Sciatic nerve (tissue), 2 donors: ENCODE measurements around the gene CDK5. TPM values are rescaled to one million over a fixed set of nuclear protein-coding genes. Genes with fewer than 3 reads are reported as not detected.

Experiments
- ATAC-seq: fragments of 200-7000 bp; cut with Tn5 transposase; one replicate; pipeline ENCODE4 v1.9.1; 2020; ENCODE audit warnings: mild to moderate bottlenecking, moderate library complexity
- DNase-seq: peaks from one replicate; pipeline ENCODE4 v3.0.0-alpha.2; 2020; ENCODE audit warnings: low spot score
- intact Hi-C: fragments of 100-400 bp; cut with DNase I; formaldehyde crosslinking; loops from one replicate; pipeline ENCODE4 v1.14.2; 2022
- total RNA-seq: library from RNA; stranded (reverse); fragmentation: NEBNext Ultra II Directional; extraction: Animal tissue kit (Norgen Biotek cat#: 25700); gene quantifications from one replicate; pipeline ENCODE4 v1.2.1, GENCODE V29; 2021
- donor health status: DM: no; HTN: no; CAD: no.
- donor health status: DM: no; HTN: no; CAD: no.

Gene CDK5
- total RNA-seq, 1 donor from 2014 or later, result 5.7 TPM

GRCh38 chr7:151076863-151077704, 19.4 kb upstream of the CDK5 start:
- ATAC-seq, result no peak
- intact Hi-C loops, result no loop called here

DNA sequence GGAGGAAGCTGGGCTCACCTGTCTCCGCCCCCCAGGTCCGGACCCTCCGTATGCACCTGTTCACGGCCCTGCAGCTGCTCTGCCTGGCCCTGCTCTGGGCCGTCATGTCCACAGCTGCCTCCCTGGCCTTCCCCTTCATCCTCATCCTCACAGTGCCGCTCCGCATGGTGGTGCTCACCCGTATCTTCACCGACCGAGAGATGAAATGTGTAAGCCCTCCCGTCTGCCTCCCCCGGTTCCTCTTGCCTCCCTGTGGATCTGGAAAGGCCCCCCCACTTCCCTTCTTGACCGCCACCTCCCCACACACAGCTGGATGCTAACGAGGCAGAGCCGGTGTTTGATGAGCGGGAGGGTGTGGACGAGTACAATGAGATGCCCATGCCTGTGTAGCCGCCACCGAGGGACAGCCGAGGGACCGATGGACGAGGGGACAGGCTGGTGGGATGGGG, 18.3 kb upstream of the CDK5 start:
- DNase-seq (no peak), ATAC-seq (no peak)
- intact Hi-C loops, result no loop called here

More at GRCh38 chr7:151076863-151077704, 19.4 kb upstream of the CDK5 start:
- DNase-seq, result no peak

- ATAC-seq, result no peak
- intact Hi-C loops, result no loop called here
- no peak for DNase-seq
These were observed 17.9 kb upstream of the CDK5 start for GRCh38 chr7:151075662-151075971.

DNA sequence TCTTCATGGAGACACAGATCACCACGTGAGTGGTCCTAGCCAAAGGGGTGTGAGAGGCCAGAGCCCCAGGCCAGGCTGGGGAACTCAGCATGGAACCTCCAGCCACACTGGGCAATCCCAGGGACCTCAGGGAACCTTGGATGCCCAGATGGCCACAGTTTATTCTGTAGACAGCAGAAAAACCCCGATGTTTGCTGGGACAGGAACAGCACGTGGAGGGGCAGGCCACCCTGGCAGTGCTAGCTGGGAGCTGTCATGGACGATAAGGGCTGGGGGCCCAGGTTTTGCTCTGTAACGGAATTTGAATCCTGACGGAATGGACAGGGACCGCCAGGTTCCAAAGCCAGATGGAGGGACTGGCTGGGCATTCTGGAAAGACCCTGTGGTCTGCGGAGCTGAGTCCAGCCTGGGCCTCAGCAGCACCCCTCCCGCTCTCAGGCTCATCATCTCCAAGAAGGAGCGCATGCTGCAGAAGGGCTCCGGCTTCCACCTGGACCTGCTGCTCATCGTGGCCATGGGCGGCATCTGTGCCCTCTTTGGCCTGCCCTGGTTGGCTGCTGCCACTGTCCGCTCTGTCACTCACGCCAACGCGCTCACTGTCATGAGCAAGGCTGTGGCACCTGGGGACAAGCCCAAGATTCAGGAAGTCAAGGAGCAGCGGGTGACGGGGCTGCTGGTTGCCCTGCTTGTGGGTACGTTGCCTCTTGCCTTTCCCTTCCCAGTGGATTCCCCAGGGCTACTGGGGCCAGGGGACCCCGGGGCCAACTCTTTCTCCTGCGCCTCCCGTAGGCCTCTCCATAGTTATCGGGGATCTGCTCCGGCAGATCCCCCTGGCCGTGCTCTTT, 17.3 kb upstream of the CDK5 start:
- DNase-seq (no peak), ATAC-seq (no peak)
- intact Hi-C loops, result no loop called here

- intact Hi-C loops, result no loop called here
- DNase-seq (no peak), ATAC-seq (no peak)
These were observed 16.3 kb upstream of the CDK5 start for GRCh38 chr7:151073990-151074389.

DNA sequence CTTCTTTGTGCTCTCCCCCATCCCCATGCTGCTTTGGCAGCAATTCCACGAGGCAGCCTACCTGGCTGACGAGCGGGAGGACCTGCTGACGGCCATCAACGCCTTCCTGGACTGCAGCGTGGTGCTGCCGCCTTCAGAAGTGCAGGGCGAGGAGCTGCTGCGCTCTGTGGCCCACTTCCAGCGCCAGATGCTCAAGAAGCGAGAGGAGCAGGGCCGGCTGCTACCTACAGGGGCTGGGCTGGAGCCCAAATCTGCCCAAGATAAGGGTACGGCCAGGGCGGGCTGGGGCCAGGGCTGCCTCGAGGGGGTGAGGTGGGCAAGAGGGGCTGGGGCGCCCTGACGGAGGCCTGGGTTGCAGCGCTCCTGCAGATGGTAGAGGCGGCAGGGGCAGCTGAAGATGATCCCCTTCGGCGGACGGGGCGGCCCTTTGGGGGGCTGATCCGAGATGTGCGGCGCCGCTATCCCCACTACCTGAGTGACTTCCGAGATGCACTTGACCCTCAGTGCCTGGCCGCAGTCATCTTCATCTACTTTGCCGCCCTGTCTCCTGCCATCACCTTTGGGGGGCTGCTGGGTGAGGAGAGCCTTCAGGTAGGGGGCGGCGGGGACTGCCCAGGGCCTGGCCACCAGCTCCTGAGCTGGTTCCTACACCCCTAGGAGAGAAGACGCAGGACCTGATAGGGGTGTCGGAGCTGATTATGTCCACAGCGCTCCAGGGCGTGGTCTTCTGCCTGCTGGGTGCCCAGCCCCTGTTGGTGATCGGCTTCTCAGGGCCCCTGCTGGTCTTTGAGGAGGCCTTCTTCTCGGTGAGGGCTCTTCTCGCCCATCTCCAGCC, 13.6 kb upstream of the CDK5 start:
- intact Hi-C loops, result no loop called here
- DNase-seq, result no peak
- no peak for ATAC-seq

GRCh38 chr7:151070574-151070960, 12.9 kb upstream of the CDK5 start:
- ATAC-seq, result no peak
- intact Hi-C loops, result no loop called here
- DNase-seq, result no peak

GRCh38 chr7:151069841-151070573, 12.3 kb upstream of the CDK5 start:
- no peak for ATAC-seq
- intact Hi-C loops, result no loop called here
- no peak for DNase-seq

DNA sequence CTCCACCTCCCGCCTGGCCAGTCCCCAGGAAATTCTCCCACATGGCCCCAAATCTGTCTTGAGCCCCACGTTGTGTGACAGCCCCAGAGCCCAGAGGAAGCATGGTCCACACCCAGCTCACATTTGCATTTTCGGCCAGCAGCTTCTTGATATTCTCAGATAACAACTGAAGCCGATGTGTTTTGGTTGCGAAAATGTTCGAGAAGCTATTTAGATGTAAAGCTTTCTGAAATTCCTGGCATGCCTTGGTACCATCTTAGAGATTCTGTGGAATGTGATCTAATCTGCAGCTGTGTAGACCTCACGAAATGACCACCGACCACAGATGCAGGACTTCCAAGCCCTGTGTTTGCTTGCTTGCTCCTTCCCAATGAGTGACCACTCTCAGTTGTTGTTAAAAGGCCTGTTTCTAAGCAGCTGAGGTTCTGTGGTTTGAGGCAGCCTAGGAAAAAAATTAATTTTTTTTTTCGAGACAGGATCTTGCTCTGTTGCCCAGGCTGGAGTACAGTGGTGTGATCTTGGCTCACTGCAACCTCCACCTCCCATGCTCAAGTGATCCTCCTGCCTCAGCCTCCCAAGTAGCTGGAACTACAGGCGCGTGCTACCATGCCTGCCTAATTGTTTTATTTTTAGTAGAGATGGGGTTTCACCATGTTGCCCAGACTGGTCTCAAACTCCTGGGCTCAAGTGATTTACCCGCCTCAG, 10.5 kb upstream of the CDK5 start:
- ATAC-seq (no peak), DNase-seq (no peak)
- intact Hi-C loops, result no loop called here

DNA sequence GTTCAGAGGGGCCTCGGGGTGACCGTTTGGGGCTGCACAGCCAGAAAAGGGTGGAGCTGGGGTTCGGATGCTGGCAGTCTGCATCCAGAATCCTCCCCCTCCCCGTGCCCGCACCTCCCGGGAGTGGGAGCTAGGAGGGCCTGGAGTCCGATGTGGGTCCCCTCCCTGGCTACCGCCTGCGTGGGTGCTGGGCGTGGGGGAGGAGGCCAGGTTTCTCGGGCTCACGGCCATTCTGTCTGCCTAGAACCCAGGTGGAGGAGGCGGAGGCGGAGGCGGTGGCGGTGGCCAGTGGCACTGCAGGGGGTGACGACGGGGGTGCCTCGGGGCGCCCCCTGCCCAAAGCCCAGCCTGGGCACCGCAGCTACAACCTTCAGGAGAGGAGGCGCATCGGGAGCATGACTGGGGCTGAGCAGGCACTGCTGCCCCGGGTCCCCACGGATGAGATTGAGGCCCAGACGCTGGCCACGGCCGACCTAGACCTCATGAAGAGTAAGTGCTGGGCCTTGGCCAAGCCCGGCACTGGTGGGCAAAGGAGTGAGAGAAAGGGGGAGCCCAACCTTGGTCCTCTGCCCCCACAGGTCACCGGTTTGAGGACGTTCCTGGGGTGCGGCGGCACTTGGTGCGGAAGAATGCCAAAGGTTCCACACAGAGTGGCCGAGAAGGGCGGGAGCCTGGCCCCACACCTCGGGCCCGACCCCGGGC, 8.7 kb upstream of the CDK5 start:
- intact Hi-C loops, result no loop called here
- DNase-seq (no peak), ATAC-seq (no peak)

- intact Hi-C loops, result no loop called here
- ATAC-seq (no peak), DNase-seq (no peak)
These were observed 7.8 kb upstream of the CDK5 start for GRCh38 chr7:151065516-151065915.

- intact Hi-C loops, result no loop called here
- no peak for DNase-seq
- no peak for ATAC-seq
These were observed 7.3 kb upstream of the CDK5 start for GRCh38 chr7:151064993-151065392.

GRCh38 chr7:151064454-151064853, 6.8 kb upstream of the CDK5 start:
- DNase-seq (no peak), ATAC-seq (no peak)
- intact Hi-C loops, result no loop called here

- DNase-seq, result no peak
- peak; percentile 7 for ATAC-seq
- intact Hi-C loops, result no loop called here
These were observed 5.5 kb upstream of the CDK5 start for GRCh38 chr7:151063212-151063561.

GRCh38 chr7:151062399-151063211, 4.9 kb upstream of the CDK5 start:
- no peak for DNase-seq
- intact Hi-C loops, result no loop called here
- no peak for ATAC-seq

DNA sequence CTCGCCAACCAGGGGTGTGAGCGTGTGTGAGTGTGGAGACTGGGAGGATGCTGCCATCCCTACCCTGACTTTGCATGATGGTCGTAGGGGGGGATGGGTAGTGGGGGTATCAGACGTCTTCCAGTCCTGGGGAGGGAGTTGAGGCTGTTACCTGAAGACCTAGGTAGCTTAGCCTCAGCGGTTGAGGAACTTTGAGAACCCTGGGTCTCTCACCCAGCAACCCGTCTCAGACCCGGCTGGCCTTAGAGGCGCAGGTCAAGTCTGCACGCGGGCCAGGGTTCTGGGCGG, 4.4 kb upstream of the CDK5 start:
- DNase-seq (no peak), ATAC-seq (no peak)
- intact Hi-C loops, result no loop called here
